IPS DF 19.7 (cell line): Measurements from ENCODE around the gene NAT16.
"Not testable (repeated sequence)": the region's sequence is repeated elsewhere in the genome, so short reads cannot be mapped to it uniquely, and the experiment has no call there.

Experiments used
- DNase-seq: peaks from one replicate; pipeline ENCODE4 v3.0.0-alpha.2; 2013; ENCODE audit warnings: low read depth, low spot score

The NAT16 gene

GRCh38 chr7:101126651-101127459 lies 53.2 kb downstream of the NAT16 start, which contains the start of gene SERPINE1:
SERPINE1 (plus strand) TSS chr7:101127104; CDS start chr7:101128394, 1,290 bp downstream.
- no peak for DNase-seq

- DNase-seq = no peak
Measured at GRCh38 chr7:101125989-101126650, 54.0 kb downstream of the NAT16 start.

- DNase-seq = no peak
Measured at GRCh38 chr7:101124376-101125056, 55.6 kb downstream of the NAT16 start.

GRCh38 chr7:101123703-101124068 lies 56.4 kb downstream of the NAT16 start:
- no peak for DNase-seq

GRCh38 chr7:101122933-101123702 lies 57.0 kb downstream of the NAT16 start:
- DNase-seq = no peak

- peak; percentile 83 for DNase-seq
Measured at GRCh38 chr7:101121991-101122932, 57.8 kb downstream of the NAT16 start.

GRCh38 chr7:101121631-101121990 lies 58.5 kb downstream of the NAT16 start:
- not testable (repeated sequence) for DNase-seq
